Cortex of kidney (tissue), 1 donor: ENCODE results near the gene ZNF160.
"Not testable (repeated sequence)": the region's sequence is repeated elsewhere in the genome, so short reads cannot be mapped to it uniquely, and the experiment has no call there.

Source experiments
- DNase-seq: peaks from one replicate; lab custom pipeline; 2025; lab: John Stamatoyannopoulos, UW

ZNF160 gene

DNA sequence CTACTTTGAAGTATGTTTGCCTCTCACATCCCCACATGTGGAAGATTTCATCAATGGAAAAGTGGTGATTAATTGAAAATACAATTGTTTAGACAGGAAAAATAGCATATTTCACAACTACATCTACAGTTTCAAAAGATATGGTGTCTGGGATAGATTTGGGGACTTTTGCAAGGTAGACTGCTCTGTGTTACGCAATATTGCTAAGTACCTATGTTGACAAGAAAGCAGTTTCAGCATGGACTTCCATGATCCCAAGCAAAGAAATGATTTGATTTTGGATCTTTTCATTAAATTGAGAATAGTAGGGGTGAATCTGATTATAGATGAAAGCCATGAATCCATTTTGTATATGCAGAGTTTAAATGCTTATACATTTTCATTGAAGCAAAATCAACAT is 10.5 kb downstream of the ZNF160 start:
- no peak for DNase-seq

DNA sequence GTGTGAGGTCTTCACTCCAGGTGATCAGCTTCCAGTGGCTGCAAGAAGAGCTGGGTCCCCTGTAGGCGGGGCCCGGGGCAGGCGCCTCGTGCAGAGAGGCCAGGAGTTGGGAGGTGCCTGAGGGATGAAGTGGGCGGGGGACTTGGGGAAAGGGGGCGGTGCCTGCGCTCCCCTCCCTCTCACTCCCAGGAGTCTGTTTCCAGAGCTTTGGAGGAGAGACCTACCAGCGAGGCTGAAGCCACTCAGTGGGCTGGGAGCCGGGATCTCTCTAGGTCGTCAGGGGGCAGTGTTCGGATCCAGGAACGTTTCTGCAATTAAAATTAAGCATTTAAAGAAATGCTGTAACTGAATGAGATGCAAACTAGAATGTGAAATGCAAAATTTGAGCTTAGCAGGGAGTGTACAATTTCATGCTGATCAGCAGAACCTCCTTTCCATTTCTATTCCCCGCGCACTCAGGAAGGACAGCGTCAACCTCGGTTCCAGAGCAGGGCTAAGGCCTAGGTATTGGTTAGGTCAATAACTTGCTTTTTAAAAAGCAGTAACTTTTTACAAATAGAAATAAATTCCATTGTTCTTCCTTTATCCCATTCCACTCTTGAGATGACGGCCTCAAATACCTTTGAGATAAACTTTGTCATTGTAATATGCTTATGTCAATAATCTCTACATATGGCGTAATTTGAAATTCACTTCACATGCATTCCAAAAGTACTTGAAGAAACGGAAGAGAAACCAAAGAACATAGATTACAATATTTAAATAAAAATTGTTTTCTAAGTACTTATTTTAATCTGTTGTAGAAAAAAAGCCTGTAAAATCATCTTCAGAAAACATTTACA is 11.6 kb downstream of the ZNF160 start:
- DNase-seq = no peak

- no peak for DNase-seq
Measured at GRCh38 chr19:53088091-53088490, 15.1 kb downstream of the ZNF160 start.

GRCh38 chr19:53086949-53087348 is 16.3 kb downstream of the ZNF160 start:
- DNase-seq = no peak

DNA sequence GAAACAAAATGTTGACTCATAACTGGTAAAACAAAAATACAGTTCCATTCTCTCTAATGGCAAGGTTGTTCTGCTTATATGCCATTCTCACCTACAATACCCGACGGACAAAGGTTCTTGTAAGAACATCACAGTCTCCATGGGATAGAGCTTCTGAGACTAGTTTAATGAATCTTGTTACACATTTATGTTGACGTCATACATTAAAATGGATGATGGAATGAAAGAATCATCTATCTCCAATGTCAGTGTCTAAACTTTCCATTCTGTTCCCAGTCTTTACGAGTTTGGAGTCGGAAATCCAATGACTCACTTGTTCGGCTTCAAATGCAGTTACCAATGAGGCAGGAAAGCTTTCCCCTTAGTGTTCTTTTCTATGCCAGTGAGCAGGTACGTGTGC is 17.7 kb downstream of the ZNF160 start:
- no peak for DNase-seq

GRCh38 chr19:53082929-53083328 is 20.3 kb downstream of the ZNF160 start:
- DNase-seq = no peak

- DNase-seq = no peak
Measured at GRCh38 chr19:53079313-53079924, 23.8 kb downstream of the ZNF160 start.

GRCh38 chr19:53078668-53079067 is 24.6 kb downstream of the ZNF160 start:
- no peak for DNase-seq

DNA sequence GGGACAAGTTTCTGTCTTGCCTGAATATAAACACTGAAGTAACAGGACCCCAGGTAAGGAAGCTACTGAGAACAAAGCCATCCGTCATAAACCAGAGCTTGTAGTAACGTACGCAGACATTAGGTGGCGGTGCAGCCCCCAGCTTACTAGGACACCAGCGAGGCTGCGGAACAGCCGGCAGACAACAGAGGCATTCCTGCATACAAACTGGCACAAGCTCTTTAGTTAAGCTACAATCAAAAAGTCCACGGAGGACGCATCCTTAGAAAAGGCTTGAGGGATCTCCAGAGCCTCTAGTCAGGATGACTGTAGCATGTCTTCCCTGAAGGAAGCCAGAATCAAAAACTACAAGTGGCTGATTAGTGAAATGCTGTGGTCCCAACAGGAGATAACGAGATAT is 26.2 kb downstream of the ZNF160 start:
- DNase-seq = no peak

GRCh38 chr19:53068834-53069233 is 34.4 kb downstream of the ZNF160 start:
- DNase-seq = no peak

GRCh38 chr19:53068199-53068598 is 35.0 kb downstream of the ZNF160 start:
- no peak for DNase-seq

DNA sequence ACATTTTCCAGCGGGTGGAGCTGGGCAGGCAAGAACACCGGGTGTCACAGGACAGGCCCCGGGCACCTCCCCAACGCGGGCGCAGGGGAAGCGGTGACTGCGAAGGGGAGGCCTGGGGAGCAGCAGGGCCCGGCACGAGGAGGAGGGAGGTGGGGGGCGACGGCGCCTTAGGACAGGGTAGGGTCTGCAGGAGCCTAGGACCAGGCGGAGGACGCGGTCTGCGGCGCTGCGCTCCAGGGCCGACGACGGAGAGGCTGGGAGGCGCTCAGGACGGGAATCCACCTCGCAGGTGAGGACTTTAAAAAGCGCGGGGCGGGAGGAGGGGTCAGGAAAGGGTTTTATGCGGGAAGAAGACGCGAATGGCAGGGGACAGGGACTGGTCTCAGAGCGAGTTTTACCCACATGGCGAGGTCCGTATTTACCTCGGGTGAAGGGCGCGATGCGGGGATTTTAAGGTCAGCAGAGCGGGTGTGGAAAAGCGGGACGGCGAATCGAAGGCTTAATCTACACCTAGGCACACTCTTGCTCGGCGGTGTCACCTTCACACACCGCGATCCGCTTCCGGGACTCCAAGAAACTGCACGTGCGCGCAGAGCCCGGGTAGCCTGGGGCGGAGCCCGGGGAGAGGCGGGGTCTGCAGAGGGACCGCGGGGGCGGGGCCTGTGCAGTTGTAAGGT is 45.2 kb downstream of the ZNF160 start:
- DNase-seq = no peak

- no peak for DNase-seq
Measured at GRCh38 chr19:53055117-53055516, 48.1 kb downstream of the ZNF160 start.

GRCh38 chr19:53047379-53047778 is 55.8 kb downstream of the ZNF160 start:
- DNase-seq = no peak

- DNase-seq = no peak
Measured at GRCh38 chr19:53045536-53045935, 57.7 kb downstream of the ZNF160 start.

DNA sequence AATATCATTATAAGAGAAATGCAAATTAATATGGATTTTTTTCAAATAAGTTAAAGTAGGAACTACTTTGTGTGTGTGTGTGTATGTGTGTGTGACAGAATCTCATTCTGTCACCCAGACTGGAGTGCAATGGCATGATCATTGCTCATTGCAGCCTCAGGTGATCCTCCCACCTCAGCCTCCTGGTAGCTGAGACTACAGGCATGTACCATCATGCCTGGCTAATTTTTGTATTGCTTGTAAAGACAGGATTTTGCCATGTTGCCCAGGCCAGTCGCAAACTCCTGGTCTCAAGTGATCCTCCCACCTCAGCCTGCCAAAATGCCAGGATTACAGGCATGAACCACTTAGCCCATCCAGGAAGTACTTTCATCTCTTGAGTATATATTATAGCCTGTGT is 61.9 kb downstream of the ZNF160 start:
- no peak for DNase-seq

DNA sequence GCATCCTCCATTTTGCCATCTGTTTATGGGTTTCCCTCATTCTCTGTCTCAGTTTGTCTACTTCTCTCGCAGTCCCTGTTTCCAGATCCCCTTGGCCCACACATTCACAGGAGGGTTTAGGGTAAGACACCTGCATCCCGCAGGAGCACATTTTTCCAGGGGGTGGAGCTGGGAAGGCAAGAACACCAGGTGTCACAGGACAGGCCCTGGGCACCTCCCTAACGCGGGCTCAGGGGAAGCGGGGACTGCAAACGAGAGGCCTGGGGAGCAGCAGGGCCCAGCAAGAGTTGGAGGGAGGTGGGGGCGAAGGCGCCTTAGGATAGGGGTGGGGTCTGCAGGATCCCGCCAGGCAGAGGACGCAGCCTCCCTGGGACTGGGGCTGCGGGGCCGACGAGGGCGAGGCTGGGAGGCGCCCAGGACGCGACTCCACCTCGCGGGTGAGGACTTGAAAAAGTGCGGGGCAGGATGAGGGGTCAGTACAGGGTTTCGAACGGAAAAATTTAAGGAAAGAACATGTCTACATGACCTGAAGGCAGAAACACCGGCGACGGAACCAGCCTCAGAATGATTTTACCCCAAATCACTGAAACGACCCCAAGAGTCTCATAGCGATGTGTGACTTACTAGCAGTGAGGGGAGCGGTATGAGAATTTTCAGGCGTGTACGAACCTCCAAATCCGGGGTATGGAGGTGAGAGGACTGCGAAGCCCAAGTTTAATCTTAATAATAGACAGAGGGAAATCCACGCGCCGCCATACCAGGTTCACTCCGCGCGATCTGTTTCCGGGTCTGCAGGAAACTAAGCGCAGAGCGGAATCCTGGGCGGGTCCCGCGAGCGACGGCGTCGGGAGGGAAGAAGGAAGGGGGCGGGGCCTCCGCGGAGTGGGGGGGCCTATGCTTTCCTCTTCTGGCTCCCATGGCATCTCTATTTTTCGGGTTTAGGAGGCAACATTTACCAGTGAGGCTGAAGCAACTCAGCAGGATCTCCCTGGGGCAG is 65.8 kb downstream of the ZNF160 start:
- DNase-seq = no peak

DNA sequence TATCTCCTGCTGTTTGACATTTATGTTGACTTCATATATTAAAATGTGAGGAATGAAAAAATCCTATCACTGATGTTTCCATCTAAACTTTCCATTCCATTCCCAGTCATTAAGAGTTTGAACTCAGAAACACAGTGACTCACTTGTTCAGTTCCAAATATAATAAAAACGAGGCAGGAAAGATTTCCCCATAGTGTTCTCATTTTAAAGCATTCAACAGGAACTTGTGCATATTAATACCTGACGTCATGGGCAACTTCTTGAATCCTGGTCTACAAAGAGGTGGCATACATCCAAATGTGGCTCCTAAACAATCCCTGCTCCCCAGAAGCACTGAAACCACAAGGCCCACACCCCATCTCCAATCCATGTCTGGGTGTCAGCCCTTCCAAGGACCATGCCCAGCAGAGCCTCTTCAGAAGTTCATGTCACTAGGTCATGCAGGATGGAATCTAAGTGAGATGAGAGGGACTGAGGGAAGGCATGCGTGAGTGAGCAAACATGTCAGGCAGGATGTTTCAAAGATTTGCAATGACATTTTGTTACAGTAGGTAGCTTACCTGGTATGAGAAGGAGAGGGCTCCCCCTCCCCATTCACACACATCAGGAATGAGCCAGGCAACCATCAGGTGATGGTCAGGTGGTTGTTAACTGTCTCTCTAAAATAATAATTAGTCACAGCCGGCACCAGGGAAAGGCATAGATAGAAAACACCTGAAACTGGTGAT is 68.1 kb downstream of the ZNF160 start:
- no peak for DNase-seq

DNA sequence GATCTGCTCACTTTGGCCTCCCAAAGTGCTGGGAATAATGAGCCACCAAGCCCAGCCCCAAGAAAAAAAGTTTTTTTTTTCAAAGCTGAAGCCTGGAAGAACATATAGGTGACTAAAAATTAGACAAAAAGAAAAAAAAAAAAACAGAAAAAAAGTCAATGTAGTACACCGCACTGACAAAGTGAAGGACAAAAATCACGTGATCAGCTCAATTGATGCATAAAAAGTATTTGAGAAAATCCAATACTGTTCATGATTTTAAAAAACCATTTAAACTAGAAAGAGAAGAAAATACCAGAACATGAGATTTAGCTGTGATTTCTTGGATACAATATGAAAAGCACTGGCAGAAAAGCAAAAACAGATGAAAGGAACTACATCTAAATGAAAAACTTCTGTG is 69.2 kb downstream of the ZNF160 start:
- DNase-seq = no peak

DNA sequence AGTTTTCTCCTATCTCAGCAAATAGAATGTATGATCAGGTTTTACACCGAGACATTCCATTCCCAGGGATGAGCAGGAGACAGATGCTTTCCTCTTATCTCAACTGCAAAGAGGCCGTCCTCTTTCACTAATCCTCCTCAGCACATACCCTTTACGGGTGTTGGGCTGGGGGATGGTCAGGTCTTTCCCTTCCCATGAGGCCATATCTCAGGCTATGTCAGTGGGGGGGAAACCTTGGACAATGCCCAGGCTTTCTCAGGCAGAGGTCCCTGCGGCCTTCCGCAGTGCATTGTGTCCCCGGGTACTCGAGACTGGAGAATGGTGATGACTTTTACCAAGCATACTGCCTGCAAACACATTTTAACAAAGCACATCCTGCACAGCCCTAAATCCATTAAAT is 74.9 kb downstream of the ZNF160 start:
- DNase-seq = not testable (repeated sequence)

DNA sequence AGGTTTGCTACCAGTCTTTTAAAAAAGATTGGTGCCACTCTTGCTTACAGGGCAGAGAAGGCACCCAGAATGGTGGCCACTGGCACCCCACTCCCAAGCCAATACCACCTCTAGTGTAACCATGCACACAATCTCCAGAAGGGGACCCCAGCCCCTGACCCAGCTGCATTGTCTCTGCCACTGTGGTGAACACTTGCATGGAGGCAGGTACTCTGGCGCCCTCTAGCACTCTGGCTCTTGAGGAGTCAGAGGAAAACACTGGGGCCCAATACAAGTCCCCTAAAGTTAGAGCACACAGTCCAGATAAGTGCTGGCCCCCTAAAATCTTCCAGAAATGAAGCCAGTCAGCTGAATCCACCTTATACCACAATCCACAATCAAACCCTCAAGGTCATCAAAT is 83.5 kb downstream of the ZNF160 start:
- no peak for DNase-seq
